GM20000 (cell line): ENCODE data around the gene AMH.

Experiments used
- DNase-seq: peaks from one replicate; pipeline ENCODE4 v3.0.0; 2012; ENCODE audit warnings: low spot score
- TF ChIP-seq, protein P1 (sequence below): IDR thresholded peaks from 2 replicates; pipeline ENCODE4 v1.5.1; 2012; ENCODE audit warnings: mild to moderate bottlenecking, control low read depth; ENCODE audit errors: extremely low read depth, missing control alignments

Gene AMH

DNA sequence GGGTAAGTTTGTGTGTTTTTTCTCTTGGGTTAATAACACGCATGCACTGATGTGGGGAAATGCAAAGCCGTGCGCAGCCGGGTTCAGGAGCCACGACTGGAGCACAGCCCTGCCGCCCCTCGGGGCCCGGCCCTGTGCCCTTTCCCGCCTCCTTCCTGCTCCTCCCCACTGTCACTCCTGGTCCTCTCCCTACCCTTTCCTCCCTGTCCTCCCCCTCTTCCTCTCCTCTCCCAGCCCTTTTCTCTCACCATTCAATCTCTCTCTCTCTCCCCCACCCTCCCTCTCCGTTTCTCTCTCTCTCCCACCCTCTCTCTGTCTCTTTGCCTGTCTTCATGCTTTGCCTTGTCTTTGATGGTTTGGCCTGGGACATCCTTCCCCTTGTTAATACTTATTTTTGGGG is 40.1 kb upstream of the AMH start:
- TF ChIP-seq, protein P1, sequence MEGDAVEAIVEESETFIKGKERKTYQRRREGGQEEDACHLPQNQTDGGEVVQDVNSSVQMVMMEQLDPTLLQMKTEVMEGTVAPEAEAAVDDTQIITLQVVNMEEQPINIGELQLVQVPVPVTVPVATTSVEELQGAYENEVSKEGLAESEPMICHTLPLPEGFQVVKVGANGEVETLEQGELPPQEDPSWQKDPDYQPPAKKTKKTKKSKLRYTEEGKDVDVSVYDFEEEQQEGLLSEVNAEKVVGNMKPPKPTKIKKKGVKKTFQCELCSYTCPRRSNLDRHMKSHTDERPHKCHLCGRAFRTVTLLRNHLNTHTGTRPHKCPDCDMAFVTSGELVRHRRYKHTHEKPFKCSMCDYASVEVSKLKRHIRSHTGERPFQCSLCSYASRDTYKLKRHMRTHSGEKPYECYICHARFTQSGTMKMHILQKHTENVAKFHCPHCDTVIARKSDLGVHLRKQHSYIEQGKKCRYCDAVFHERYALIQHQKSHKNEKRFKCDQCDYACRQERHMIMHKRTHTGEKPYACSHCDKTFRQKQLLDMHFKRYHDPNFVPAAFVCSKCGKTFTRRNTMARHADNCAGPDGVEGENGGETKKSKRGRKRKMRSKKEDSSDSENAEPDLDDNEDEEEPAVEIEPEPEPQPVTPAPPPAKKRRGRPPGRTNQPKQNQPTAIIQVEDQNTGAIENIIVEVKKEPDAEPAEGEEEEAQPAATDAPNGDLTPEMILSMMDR: no peak
- DNase-seq: no peak

DNA sequence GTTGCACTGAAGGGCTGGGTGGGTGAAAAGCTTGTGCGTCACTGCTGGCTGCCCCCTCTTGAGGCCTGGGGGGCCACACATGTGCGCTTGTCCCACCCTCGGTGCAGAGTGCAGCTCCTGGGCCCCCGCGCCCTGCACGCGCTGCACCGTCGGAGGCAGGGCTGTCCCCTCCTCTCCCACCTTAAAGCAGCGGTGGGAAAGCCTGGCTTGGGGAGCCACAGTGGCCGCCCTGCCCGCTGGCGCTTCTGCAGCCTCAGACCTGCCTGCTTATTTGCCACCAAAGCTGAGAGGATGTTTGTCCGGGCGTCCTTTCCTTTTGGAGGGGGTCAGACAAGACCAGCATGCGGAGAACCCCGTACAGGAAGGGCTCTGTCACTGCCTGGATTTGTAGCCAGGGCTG is 39.7 kb upstream of the AMH start:
- DNase-seq: no peak
- TF ChIP-seq, protein P1: no peak

DNA sequence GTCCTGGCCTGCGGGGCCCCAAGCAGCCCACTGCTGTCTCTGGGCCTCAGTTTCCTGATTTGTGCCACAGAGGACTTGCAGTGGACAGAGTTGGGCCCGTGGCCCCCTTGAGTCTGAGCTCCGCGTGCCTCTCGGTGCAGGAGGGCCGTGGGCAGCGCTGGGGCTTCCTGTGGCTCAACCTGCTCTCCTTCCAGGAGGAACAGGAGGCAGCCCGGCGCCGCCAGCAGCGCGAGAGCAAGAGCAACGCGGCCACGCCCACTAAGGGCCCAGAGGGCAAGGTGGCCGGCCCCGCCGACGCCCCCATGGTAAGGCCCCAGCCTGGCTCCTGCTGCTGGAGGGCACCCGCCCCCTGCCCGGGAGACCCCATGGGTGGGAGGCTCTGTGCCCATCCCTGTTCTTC is 38.9 kb upstream of the AMH start:
- TF ChIP-seq, protein P1: no peak

DNA sequence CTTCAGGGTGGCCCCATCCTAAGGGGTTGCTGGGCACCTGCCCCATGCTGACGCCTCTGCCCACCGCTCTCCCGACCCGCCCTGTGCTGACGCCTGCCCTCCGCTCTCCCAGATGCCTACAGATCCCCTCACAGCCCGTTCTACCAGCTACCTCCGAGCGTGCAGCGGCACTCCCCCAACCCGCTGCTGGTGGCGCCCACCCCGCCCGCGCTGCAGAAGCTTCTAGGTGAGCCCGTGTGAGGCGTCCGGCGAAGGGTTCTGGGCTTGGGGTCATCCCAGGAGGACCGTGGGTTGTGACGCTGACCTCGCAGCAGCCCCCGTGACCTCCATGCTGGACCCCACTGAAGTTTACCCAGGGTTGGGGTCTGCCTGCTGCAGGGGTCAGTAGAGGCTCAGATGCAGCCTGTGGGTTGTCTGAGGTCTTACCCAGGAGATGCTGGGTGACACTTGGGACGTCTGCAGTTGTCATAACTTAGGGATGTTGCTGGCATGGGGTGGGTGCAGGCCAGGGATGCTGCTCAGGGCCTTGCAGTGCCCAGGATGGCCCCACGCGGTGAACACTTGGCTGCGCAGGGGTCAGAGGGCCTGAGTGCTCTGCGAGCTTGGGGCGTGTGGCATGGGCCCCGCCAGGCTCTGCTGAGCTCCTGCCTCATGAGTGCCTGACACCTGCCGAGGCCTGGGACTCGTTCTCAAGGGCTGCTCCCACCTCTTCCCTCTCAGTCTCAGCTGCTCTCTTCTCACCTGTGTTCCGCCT is 38.0 kb upstream of the AMH start:
- no peak for DNase-seq
- TF ChIP-seq, protein P1: no peak

More for the DNA sequence above, 38.9 kb upstream of the AMH start:
- no peak for DNase-seq

DNA sequence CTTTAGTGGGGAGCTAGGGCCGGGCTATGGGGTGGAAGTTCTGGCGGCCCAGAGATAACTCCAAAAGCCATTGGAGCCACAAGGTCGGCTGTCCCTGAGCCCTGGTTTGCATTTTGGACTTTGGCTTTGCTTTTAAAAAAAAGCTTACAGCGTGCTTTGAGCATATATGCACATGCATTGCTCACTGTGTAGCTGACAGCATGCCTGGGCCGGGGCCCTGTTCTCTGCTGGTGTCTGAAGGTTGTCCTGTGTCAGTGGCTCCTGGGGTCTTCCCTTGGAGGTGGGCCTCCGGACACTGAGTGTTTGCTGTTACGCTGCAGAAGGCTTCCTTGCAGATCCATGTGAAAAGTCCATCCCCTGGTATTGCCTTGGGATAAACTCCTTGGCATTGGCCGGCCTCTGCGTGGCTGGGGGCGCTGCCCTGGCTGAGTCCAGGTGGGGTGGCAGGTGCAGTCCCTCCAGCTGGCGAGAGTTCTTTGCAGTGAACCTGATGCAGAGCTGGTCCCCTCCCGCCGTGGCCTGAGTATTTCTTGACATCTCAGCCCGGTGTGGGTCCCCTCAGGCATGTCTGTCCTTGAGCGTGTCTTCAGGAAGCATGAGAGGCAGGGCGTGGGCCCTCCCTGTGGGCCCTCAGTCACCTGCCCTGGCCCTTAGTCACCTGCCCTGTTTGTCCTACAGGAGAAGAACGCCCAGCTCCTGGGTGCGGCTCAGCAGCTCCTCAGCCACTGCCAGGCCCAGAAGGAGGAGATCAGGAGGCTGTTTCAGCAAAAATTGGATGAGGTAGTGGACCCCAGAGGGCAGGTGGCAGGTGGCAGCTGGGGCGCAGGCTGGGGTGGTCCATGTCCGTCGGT is 36.0 kb upstream of the AMH start:
- TF ChIP-seq, protein P1: no peak
- DNase-seq: no peak

DNA sequence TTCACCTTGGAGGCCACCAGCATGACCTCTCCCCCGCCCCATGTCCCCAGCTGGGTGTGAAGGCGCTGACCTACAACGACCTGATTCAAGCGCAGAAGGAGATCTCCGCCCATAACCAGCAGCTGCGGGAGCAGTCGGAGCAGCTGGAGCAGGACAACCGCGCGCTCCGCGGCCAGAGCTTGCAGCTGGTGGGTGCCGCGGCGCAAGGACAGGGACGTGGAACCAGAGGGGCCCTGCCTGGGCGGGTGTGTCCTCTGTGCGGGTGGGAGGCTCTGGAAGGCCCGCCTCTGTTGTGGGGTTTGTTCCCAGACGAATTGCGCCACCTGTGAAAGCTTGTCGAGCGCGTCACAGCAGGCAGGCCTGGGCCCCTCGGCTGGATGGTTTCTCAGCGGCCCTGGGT is 35.3 kb upstream of the AMH start:
- no peak for DNase-seq

More for the DNA sequence above, 35.3 kb upstream of the AMH start:
- TF ChIP-seq, protein P1: no peak
